Kidney (tissue), 14 donors: ENCODE data around the gene CCDC201. TPM values are rescaled to one million over a fixed set of nuclear protein-coding genes. Genes with fewer than 3 reads are reported as not detected.

Experiments used
- DNase-seq, 5 donors: peaks; one replicate each; pipeline ENCODE4 v3.0.0-alpha.2; 2013 to 2020
- FAIRE-seq: peaks from 2 replicates; lab custom pipeline; 2012; peaks lifted over from hg19 to GRCh38; lab: Jason Lieb, UNC
- H3K27ac ChIP-seq, 2 donors: one replicate each; pipeline ENCODE4 v1.7.0; 2013; ENCODE audit warnings: low read depth in 2 of 2, low read length in 2 of 2, inconsistent platforms in 1 of 2
- H3K27me3 ChIP-seq: one replicate; pipeline ENCODE4 v1.7.1; 2013; ENCODE audit warnings: low read length, inconsistent platforms; ENCODE audit not compliant: control insufficient read depth, insufficient read depth
- H3K36me3 ChIP-seq, 3 donors: one replicate each; pipeline versions ENCODE4 v1.7.0 to v1.7.1; 2013; ENCODE audit warnings: low read length in 3 of 3, control low read depth in 1 of 3, inconsistent platforms in 1 of 3; ENCODE audit not compliant: insufficient read depth in 3 of 3, control insufficient read depth in 2 of 3
- H3K4me1 ChIP-seq, 3 donors: one replicate each; pipeline versions ENCODE4 v1.7.0 to v1.7.1; 2013; ENCODE audit warnings: low read length in 3 of 3, inconsistent platforms in 1 of 3, low read depth in 1 of 3; ENCODE audit not compliant: control insufficient read depth in 2 of 3, insufficient read depth in 2 of 3
- H3K4me3 ChIP-seq, 3 donors: one replicate each; pipeline versions ENCODE4 v1.7.0 to v1.8.1; 2013; ENCODE audit warnings: low read length in 3 of 3, control low read depth in 1 of 3, inconsistent platforms in 1 of 3
- H3K9ac ChIP-seq, 3 donors: one replicate each; pipeline versions ENCODE4 v1.7.0 to v1.7.1; 2013; ENCODE audit warnings: low read length in 3 of 3, control low read depth in 1 of 3, inconsistent platforms in 1 of 3
- H3K9me3 ChIP-seq, 3 donors: one replicate each; pipeline versions ENCODE4 v1.7.0 to v1.7.1; 2013; ENCODE audit warnings: low read length in 3 of 3, control low read depth in 1 of 3, inconsistent platforms in 1 of 3; ENCODE audit not compliant: control insufficient read depth in 2 of 3, insufficient read depth in 1 of 3
- intact Hi-C: fragments of 100-400 bp; cut with DNase I; formaldehyde crosslinking; loops from one replicate; pipeline ENCODE4 v1.11.1; 2022
- polyA plus RNA-seq: library from polyadenylated mRNA; stranded (reverse); fragments of 350-450 nt; fragmentation: Illumina TruSeq; extraction: RNeasy Lipid Tissue Mini Kit (QIAGEN cat#74804); gene quantifications from one replicate; pipeline ENCODE4 v1.2.3, GENCODE V29; 2014; ENCODE audit warnings: low read depth, low replicate concordance; ENCODE audit not compliant: insufficient read depth
- total RNA-seq: library from RNA; stranded (reverse); fragmentation: NEBNext Ultra II Directional; extraction: Animal tissue kit (Norgen Biotek cat#: 25700); gene quantifications from one replicate; pipeline ENCODE4 v1.2.1, GENCODE V29; 2021
- TF ChIP-seq, protein P1 (sequence below): IDR thresholded peaks from 3 replicates; pipeline ENCODE4 v1.5.1; 2012; ENCODE audit warnings: mild to moderate bottlenecking, moderate library complexity, borderline replicate concordance; ENCODE audit not compliant: insufficient read depth; ENCODE audit errors: extremely low read depth
- donor health status: control.
- donor health status: control.
- donor health status: control.
- donor health status: control.
- donor health status: control.
- donor health status: DM: yes; HTN: yes; CAD: no.
- donor health status: Normal renal cell carcinoma (clear cell type).

Gene CCDC201
- total and polyA plus RNA-seq, 2 donors from 2014 or later = not detected

DNA sequence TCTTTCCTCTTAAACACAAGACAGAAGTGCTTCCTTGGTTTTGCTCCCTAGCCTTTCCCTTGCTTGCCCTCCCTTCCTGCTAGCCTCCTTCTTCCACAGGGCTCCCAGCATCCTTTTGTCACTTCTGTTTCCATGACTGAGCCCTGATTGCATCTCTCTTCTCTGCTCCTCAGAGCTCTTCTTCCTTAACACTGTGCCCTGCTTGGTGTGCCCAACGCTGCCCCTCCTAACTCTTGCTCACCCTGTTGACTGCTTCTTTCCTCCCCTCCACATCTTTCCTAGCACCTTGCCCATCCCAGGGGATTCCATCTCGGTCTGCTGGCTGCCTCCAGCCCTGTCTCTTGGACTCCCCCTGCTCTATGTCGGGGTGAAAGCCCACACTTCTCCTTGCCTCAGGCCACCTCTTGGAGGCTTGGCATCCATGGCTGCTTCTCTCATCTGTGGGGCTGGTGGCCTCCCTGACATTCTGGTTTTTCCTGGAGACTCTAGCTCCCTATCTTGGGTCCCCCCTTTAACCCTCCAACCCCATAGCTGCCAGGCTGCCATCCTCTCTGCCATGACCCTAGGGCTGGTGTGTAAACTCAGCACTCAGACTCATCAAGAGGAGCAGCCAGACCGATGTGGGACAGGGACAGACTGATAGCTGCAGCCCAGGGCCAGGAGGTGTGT is 21.2 kb upstream of the CCDC201 start:
- no peak for FAIRE-seq

GRCh38 chr7:45893374-45893995 is 20.6 kb upstream of the CCDC201 start:
- intact Hi-C loops = no loop called here
- no peaks in the 10 kb centered on the region for H3K36me3 ChIP-seq
- DNase-seq = no peak
- no peaks in the 10 kb centered on the region for H3K9me3 ChIP-seq
- no peak overlapping the region for H3K4me3 ChIP-seq
- H3K9ac ChIP-seq = no peak overlapping the region
- TF ChIP-seq, protein P1, sequence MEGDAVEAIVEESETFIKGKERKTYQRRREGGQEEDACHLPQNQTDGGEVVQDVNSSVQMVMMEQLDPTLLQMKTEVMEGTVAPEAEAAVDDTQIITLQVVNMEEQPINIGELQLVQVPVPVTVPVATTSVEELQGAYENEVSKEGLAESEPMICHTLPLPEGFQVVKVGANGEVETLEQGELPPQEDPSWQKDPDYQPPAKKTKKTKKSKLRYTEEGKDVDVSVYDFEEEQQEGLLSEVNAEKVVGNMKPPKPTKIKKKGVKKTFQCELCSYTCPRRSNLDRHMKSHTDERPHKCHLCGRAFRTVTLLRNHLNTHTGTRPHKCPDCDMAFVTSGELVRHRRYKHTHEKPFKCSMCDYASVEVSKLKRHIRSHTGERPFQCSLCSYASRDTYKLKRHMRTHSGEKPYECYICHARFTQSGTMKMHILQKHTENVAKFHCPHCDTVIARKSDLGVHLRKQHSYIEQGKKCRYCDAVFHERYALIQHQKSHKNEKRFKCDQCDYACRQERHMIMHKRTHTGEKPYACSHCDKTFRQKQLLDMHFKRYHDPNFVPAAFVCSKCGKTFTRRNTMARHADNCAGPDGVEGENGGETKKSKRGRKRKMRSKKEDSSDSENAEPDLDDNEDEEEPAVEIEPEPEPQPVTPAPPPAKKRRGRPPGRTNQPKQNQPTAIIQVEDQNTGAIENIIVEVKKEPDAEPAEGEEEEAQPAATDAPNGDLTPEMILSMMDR = no peak
- H3K4me1 ChIP-seq = peaks cover 0 to 2% (median 0%) of the 10 kb centered on the region in 3 donors
- H3K27ac ChIP-seq = no peak overlapping the region
- no peak for FAIRE-seq
- peaks cover 3% of the 10 kb centered on the region for H3K27me3 ChIP-seq

More for the DNA sequence above, 21.2 kb upstream of the CCDC201 start:
- H3K27ac ChIP-seq = no peak overlapping the region
- no peak overlapping the region for H3K4me3 ChIP-seq
- H3K9me3 ChIP-seq = no peaks in the 10 kb centered on the region
- H3K36me3 ChIP-seq = no peaks in the 10 kb centered on the region
- no peak for DNase-seq
- H3K9ac ChIP-seq = no peak overlapping the region
- TF ChIP-seq, protein P1 = no peak
- no peaks in the 10 kb centered on the region for H3K4me1 ChIP-seq
- H3K27me3 ChIP-seq = peaks cover 3% of the 10 kb centered on the region
- intact Hi-C loops = no loop called here

GRCh38 chr7:45892407-45893035 is 19.6 kb upstream of the CCDC201 start:
- peaks cover 9% of the 10 kb centered on the region for H3K27me3 ChIP-seq
- no peaks in the 10 kb centered on the region for H3K36me3 ChIP-seq
- H3K4me3 ChIP-seq = no peak overlapping the region
- H3K9ac ChIP-seq = no peak overlapping the region
- TF ChIP-seq, protein P1 = no peak
- H3K9me3 ChIP-seq = no peaks in the 10 kb centered on the region
- peaks cover 0 to 8% (median 0%) of the 10 kb centered on the region in 3 donors for H3K4me1 ChIP-seq
- no peak for DNase-seq
- H3K27ac ChIP-seq = no peak overlapping the region
- intact Hi-C loops = no loop called here
- no peak for FAIRE-seq
